ENCODE data around the gene HOXA1. TPM values are rescaled to one million over a fixed set of nuclear protein-coding genes. Genes with fewer than 3 reads are reported as not detected.
A peak's percentile ranks its signal among the peaks of the same experiment; 100 is the strongest.

The HOXA1 gene
- total RNA-seq, 4 donors from 2014 or later, result 0.67 to 0.78 TPM; not detected in 2

GRCh38 chr7:27131390-27131819, 35.6 kb upstream of the HOXA1 start:
- Histone ChIP-seq H3K27ac (no peak overlapping the region), H3K4me1 (peaks cover 0 to 7% of the 10 kb centered on the region in 2 donors), H3K36me3 (no peaks in the 10 kb centered on the region), H3K4me3 (replicated peaks in 1 of 3) (peak overlapping the region in 1 of 3 donors; percentile 29), H3K9me3 (no peaks in the 10 kb centered on the region), H3K27me3 (peaks cover 38% of the 10 kb centered on the region)
- intact Hi-C loops (cut with DNase I), result no loop called here
- no peak for TF ChIP-seq POLR2A (IDR thresholded peaks at IDR 0.05)
- no peak for TF ChIP-seq CTCF (IDR thresholded peaks at IDR 0.05)
- no peak for DNase-seq
- 30 to 32% methylated on average over 12 of the region's 12 CpGs for WGBS, 2 donors

- peaks cover 0 to 7% of the 10 kb centered on the region in 2 donors for H3K4me1 ChIP-seq
- H3K9me3 ChIP-seq, result no peaks in the 10 kb centered on the region
- intact Hi-C loops (cut with DNase I), result no loop called here
- peaks cover 33% of the 10 kb centered on the region for H3K27me3 ChIP-seq
- TF ChIP-seq CTCF (IDR thresholded peaks at IDR 0.05) (no peak), POLR2A (IDR thresholded peaks at IDR 0.05) (peak in 1 of 2 donors; percentile 49)
- H3K4me3 ChIP-seq (replicated peaks in 1 of 3), result peak within 1 kb of the TSS in 1 of 3 donors; percentile 30
- peak; percentile 41 to 60 for DNase-seq
- WGBS, 2 donors, result 4 to 5% methylated on average over 43 to 57 of the region's 67 CpGs
- no peaks in the 10 kb centered on the region for H3K36me3 ChIP-seq
- peak within 1 kb of the TSS in 2 of 3 donors; percentile 44 to 65 for H3K27ac ChIP-seq
Observed at GRCh38 chr7:27130540-27131389, 35.0 kb upstream of the HOXA1 start, which contains the start of gene HOXA4. HOXA4 (minus strand) TSS chr7:27130757; CDS start chr7:27130733, 24 bp downstream.

DNA sequence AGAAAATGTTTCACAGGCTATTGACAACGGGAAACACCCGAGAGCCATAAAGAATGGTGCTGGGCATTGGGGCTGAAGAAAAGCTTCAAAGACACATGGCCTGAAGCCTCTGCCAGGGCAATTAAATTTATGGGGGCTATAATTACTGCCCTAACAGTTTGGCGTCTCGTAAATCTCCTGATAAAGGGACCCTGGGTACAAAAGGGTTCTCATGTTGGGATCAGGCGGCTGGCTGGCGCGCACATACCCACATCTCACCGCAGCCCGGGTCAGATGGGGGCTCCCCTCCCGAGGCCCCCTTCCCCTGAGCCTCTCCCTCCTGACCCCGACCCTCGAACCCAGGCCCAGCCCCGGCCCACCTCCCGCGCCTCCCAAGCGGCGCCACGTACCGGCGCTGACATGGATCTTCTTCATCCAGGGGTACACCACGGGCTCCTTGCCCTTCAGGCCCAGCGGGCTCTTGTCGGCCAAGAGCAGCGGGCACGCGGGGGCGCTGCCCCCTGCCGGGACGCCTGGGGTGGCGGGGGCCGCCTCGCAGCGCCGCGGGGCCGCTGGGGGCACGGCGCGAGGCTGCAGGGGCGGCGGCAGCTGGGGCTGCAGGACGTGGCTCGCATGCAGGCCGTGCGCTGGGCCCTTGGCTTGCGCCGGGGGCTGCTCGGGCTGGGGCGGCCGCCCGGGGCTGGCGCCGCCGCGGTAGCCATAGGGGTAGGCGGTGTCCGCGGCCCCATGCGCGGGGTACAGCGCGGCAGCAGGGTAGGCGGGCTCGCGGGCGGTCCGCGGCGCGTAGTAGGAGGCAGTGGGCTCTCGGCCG, 34.1 kb upstream of the HOXA1 start:
- intact Hi-C loops (cut with DNase I), result no loop called here
- H3K36me3 ChIP-seq, result no peaks in the 10 kb centered on the region
- H3K4me3 ChIP-seq (replicated peaks in 1 of 3), result peak overlapping the region in 1 of 3 donors; percentile 30
- H3K4me1 ChIP-seq, result peaks cover 0 to 7% of the 10 kb centered on the region in 2 donors
- no peak for DNase-seq
- no peaks in the 10 kb centered on the region for H3K9me3 ChIP-seq
- H3K27ac ChIP-seq, result peak overlapping the region in 2 of 3 donors; percentile 44 to 65
- 7 to 11% methylated on average over 11 to 39 of the region's 72 CpGs for WGBS, 2 donors
- TF ChIP-seq POLR2A (IDR thresholded peaks at IDR 0.05), result no peak
- TF ChIP-seq CTCF (IDR thresholded peaks at IDR 0.05), result no peak
- peaks cover 26% of the 10 kb centered on the region for H3K27me3 ChIP-seq

- H3K4me3 ChIP-seq (replicated peaks in 1 of 3), result no peak overlapping the region
- intact Hi-C loops (cut with DNase I), result no loop called here
- no peak for TF ChIP-seq POLR2A (IDR thresholded peaks at IDR 0.05)
- TF ChIP-seq CTCF (IDR thresholded peaks at IDR 0.05), result no peak
- peaks cover 26% of the 10 kb centered on the region for H3K27me3 ChIP-seq
- H3K36me3 ChIP-seq, result no peaks in the 10 kb centered on the region
- 27 to 33% methylated on average over 28 of the region's 28 CpGs for WGBS, 2 donors
- peaks cover 0 to 7% of the 10 kb centered on the region in 2 donors for H3K4me1 ChIP-seq
- H3K9me3 ChIP-seq, result no peaks in the 10 kb centered on the region
- H3K27ac ChIP-seq, result peak overlapping the region in 1 of 3 donors; percentile 22
- DNase-seq, result no peak
Observed at GRCh38 chr7:27128776-27129728, 33.3 kb upstream of the HOXA1 start.

Measured in thyroid gland (tissue), 4 donors.